ENCODE results near the gene WDR13. TPM values are rescaled to one million over a fixed set of nuclear protein-coding genes. Genes with fewer than 3 reads are reported as not detected.
A peak's percentile ranks its signal among the peaks of the same experiment; 100 is the strongest.
"Not testable (repeated sequence)": the region's sequence is repeated elsewhere in the genome, so short reads cannot be mapped to it uniquely, and the experiment has no call there.

Gene WDR13
- total RNA-seq (ENCODE audit: low replicate concordance): 80.2 and 96.1 TPM in 2 replicates
- long read RNA-seq, full-length matches to known transcripts: 55 of 80 reads
- long read RNA-seq, partial matches to known transcripts: 7 of 80 reads
- long read RNA-seq, other reads (novel, unspliced or antisense): 18 of 80 reads

- DNase-seq (ENCODE audit: extremely low spot score, unreplicated experiment): peak; percentile 92
- Mint-ChIP-seq H3K27ac (peak within 1 kb of the TSS; percentile 100), H3K4me1 (ENCODE audit: unreplicated experiment) (peaks cover 10% of the 10 kb centered on the region), H3K9me3 (peaks cover 4% of the 10 kb centered on the region), H3K4me3 (peak within 1 kb of the TSS; percentile 98), H3K27me3 (no peaks in the 10 kb centered on the region), H3K36me3 (peaks cover 9% of the 10 kb centered on the region)
- TF ChIP-seq CTCF (conservative IDR thresholded peaks at IDR 0.05): no peak
Observed at GRCh38 chrX:48597353-48598264, at the start of gene WDR13. Gene WDR13, plus strand, starts transcription at chrX:48597492. Its CDS starts 505 bp downstream, at chrX:48597997.

- H3K27me3 Mint-ChIP-seq: no peaks in the 10 kb centered on the region
- no peak overlapping the region for H3K27ac Mint-ChIP-seq
- DNase-seq (ENCODE audit: extremely low spot score, unreplicated experiment): no peak
- H3K4me3 Mint-ChIP-seq: no peak overlapping the region
- peaks cover 21% of the 10 kb centered on the region for H3K36me3 Mint-ChIP-seq
- no peaks in the 10 kb centered on the region for H3K9me3 Mint-ChIP-seq
- TF ChIP-seq CTCF (conservative IDR thresholded peaks at IDR 0.05): no peak
- no peaks in the 10 kb centered on the region for H3K4me1 Mint-ChIP-seq (ENCODE audit: unreplicated experiment)
Observed at GRCh38 chrX:48548871-48549270, 48.4 kb upstream of the WDR13 start.

GRCh38 chrX:48555731-48556325 is 41.5 kb upstream of the WDR13 start:
- not testable (repeated sequence) for H3K9me3 Mint-ChIP-seq, H3K27me3 Mint-ChIP-seq

GRCh38 chrX:48558271-48558670 is 39.0 kb upstream of the WDR13 start:
- H3K27me3 Mint-ChIP-seq: no peaks in the 10 kb centered on the region
- no peak for TF ChIP-seq CTCF (conservative IDR thresholded peaks at IDR 0.05)
- H3K36me3 Mint-ChIP-seq: peaks cover 6% of the 10 kb centered on the region
- H3K4me3 Mint-ChIP-seq: no peak overlapping the region
- no peak for DNase-seq (ENCODE audit: extremely low spot score, unreplicated experiment)
- H3K4me1 Mint-ChIP-seq (ENCODE audit: unreplicated experiment): no peaks in the 10 kb centered on the region
- no peak overlapping the region for H3K27ac Mint-ChIP-seq
- H3K9me3 Mint-ChIP-seq: no peaks in the 10 kb centered on the region

More at GRCh38 chrX:48555731-48556325, 41.5 kb upstream of the WDR13 start:
- H3K4me3 Mint-ChIP-seq; H3K4me1 Mint-ChIP-seq (ENCODE audit: unreplicated experiment); DNase-seq (ENCODE audit: extremely low spot score, unreplicated experiment); H3K27ac Mint-ChIP-seq; H3K36me3 Mint-ChIP-seq: not testable (repeated sequence)

- no peak for TF ChIP-seq CTCF (conservative IDR thresholded peaks at IDR 0.05)
- no peak overlapping the region for H3K27ac Mint-ChIP-seq
- no peak for DNase-seq (ENCODE audit: extremely low spot score, unreplicated experiment)
- H3K36me3 Mint-ChIP-seq: peaks cover 3% of the 10 kb centered on the region
- no peaks in the 10 kb centered on the region for H3K27me3 Mint-ChIP-seq
- no peaks in the 10 kb centered on the region for H3K4me1 Mint-ChIP-seq (ENCODE audit: unreplicated experiment)
- no peak overlapping the region for H3K4me3 Mint-ChIP-seq
- H3K9me3 Mint-ChIP-seq: no peaks in the 10 kb centered on the region
Observed at GRCh38 chrX:48559636-48560035, 37.7 kb upstream of the WDR13 start.

- no peaks in the 10 kb centered on the region for H3K9me3 Mint-ChIP-seq
- no peaks in the 10 kb centered on the region for H3K36me3 Mint-ChIP-seq
- no peak overlapping the region for H3K4me3 Mint-ChIP-seq
Observed at GRCh38 chrX:48560056-48560455, 37.2 kb upstream of the WDR13 start.

More at GRCh38 chrX:48560056-48560455, 37.2 kb upstream of the WDR13 start:
- H3K27ac Mint-ChIP-seq: no peak overlapping the region
- no peaks in the 10 kb centered on the region for H3K4me1 Mint-ChIP-seq (ENCODE audit: unreplicated experiment)
- no peaks in the 10 kb centered on the region for H3K27me3 Mint-ChIP-seq
- TF ChIP-seq CTCF (conservative IDR thresholded peaks at IDR 0.05): no peak
- no peak for DNase-seq (ENCODE audit: extremely low spot score, unreplicated experiment)

Data from type B pancreatic cell (in vitro differentiated cells).